Activated naive CD4-positive, alpha-beta T cell treated with anti-CD3 and anti-CD28 coated beads, Interleukin-2, amount 50 U/mL, for 16 hours (primary cell): ENCODE results near the gene ANK2.

Source experiments
- DNase-seq: peaks from one replicate; pipeline ENCODE4 v3.0.0-alpha.2; 2020

ANK2 gene

DNA sequence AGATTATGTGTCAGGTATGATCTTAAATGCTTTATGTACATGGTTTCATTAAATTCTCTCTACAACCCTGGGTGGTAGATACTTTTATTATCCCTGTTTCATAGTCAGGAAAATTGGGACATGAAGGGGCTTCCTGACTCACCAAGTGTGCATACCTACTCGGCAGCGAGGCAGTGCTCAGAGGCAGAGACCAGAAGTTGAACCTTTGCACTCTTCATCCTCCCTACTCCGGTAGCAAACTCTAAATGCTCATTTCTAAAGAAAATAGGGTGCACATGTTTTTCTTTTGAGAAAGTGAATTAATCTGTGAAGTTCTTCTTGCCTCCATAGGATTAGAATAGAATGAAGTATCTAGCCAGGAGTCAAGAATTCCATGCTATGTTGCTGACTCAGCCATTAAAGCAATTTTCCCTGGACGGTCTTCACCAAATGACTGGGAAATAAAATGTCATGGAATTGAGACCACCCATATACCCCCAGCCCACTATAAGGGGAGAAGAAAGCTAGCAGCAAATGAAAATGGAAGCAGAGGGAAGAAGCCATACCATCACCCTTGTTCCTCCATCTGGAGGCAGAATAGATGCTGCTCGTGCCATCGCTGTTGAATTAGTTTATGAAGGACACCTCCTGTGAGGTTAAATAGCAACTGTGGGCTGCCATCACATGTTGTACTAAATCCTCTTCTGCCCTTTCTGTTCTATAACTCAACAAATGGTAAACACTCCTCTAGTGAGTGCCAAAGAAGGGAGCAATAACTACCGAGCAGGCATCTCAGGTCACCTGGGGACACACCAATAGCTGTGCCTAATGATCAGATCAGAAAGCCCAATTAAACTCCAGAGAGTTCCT, 356.6 kb downstream of the ANK2 start:
- DNase-seq = no peak

DNA sequence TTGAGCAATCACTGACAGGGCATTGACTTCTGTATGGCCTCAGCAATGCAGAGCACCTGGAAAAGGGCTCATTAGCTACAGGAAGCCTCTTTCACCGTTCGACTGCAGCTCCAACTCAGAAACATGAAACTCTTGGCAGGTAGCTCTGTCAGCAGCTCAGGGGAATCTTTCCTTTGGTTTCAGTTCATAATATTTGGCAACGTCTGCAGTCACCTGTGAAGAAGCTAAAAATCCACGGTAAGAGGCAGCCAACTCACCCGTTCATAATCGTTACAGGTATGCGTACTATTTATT, 357.2 kb downstream of the ANK2 start:
- DNase-seq = no peak

DNA sequence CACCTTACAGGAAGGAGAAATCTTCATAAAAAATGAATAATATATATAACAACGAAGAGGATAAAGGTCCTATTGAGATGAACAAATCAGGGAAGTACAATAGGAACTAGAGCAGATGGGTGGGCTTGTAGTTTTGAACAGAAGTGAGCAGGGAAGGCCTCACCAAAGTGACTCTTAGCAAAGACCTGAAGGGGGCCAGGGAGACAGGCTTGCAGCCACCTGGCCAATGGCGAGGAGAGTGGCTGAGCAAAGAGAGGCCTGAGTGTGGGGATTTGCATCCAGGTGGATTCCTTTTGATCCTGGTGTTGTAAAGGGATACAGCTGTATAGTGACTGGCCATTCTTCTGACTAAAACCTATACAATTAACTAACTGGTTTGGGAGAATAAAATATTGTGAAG, 358.0 kb downstream of the ANK2 start:
- DNase-seq = no peak

DNA sequence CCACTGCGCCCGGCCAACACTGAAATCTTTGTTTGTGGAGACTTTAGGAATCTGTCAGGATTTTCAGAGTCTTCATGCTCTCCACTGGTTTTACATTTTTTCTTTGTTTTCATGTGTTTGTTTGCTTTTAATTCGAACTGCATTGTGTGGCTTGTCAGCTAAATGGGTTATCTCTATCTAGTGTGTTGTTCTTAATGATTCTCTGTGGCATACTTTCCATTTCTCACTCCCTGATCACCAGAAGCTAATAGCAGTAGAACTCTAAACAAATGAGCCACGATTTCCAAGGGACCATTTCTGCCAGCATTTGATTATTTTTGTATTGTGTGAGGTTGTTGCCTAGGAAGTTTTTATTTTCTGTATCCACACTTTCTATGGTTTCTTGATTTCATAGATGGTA, 359.7 kb downstream of the ANK2 start:
- no peak for DNase-seq

DNA sequence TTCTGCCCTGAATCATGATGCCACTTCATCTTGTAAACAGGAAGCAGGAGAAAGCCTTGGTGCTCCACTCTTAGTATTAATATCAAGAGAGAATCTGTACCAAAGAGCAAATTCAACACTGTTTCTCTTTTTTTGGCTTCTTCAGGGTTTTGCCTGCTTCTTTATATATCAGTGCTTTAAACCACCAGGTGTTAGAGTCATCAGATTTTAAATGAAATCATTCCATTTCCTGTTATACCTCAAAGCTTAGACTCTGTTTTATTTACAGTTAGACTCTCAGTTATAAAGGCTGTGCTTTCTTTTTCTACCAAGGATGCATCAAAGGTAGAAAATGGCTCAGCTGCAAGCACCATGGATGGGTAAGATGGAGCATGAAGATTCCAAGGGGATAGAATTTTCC, 361.2 kb downstream of the ANK2 start:
- DNase-seq = no peak

DNA sequence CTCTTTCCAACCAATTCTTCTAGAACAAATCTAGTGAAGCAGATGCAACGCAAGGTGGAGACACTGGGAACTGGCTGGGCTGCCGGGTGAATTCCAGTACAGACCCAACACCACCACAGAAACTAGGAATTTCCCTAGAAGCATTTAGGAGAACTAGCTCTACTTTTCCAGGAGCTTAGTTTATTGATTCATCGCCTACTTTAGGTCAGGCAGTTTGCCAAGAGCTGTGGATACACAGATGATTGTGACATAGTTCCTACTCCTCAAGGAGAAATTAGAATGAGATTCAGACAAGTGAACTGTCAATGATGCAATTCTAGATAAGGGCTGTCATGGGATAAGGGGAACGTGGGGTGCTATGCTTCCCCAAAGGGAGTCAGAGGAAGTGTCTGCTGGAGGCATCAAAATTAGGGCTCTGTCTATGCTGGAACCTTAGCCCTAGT, 362.1 kb downstream of the ANK2 start:
- DNase-seq = no peak

DNA sequence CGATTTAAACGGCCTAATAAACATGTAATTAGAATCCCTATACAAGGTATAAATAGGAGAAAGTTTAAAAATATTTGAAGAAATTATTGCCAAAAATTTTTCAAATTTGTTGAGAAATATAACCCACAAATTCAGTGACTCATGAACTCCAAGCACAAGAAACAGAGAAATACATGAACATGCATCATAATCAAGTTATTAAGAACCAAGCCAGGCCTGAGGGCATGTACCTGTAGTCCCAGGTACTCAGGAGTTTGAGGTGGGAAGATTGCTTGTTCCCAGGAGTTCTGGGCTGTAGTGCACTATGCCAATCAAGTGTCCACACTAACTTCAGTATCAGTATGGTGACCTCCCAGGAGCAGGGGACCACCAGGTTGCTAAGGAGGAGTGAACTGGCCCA, 370.2 kb downstream of the ANK2 start:
- DNase-seq = no peak

DNA sequence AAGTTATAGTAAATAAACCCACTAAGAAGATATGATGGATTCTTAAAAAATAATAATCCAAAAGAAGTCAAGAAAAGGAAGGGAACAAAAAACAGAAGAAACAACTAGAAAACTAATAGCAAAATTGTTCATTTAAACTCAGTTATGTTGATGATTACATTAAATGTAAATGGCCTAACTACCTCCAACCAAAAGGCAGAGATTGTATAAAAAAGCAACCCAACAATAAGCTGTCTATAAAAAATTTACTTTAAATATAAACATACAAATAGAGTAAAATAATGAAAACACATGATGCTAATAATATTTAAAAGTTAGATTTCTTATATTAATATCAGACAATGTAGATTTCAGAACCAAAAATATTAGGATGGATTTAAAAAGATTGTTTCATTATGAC, 371.5 kb downstream of the ANK2 start:
- DNase-seq = no peak

DNA sequence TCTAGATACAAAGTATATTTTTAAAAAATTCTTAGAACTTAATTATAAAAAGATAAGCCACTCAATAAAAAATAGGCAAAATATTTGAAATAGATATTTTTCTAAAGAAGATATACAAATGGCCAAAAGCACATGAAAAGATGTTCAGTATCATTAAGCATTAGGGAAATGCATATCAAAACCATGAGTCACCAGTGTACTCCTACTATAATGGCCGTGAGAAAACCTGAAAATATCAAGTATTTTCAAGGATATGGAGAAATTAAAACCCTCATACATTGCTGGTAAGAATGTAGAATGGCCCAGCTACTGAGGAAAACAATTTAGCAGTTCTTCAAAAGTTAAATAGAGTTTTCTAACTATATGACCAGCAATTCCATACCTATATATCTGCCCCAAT, 374.2 kb downstream of the ANK2 start:
- no peak for DNase-seq

DNA sequence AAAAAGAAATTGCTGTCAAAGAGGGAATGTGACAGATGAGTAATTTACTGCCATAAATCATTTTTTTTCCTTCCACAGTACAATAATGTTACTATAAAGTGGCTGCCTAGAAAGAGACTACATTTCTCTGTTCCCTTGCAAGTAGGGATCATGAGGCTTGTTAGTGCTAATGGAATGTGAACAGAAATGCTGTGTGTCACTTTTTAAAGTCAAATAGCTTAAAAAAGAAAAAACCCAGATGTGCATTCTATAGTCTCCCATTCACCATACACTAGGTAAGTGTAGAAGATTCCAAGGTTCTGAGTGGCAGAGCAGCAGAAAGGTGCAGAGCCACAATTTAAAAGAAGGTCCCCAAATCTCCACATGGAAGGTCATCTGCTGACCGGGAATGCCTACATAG, 383.7 kb downstream of the ANK2 start:
- no peak for DNase-seq
